ENCODE data around the gene GOLGA6L1. TPM values are rescaled to one million over a fixed set of nuclear protein-coding genes. Genes with fewer than 3 reads are reported as not detected.
"Not testable (repeated sequence)": the region's sequence is repeated elsewhere in the genome, so short reads cannot be mapped to it uniquely, and the experiment has no call there.

Gene GOLGA6L1
- total RNA-seq: not detected in 2 replicates

- intact Hi-C loops (cut with micrococcal nuclease): not testable (repeated sequence)
These were observed at the start of gene GOLGA6L1 for GRCh38 chr15:23136722-23137121. Gene GOLGA6L1, minus strand, starts transcription at chr15:23136822. Its CDS starts 91 bp downstream, at chr15:23136731.

- intact Hi-C loops (cut with micrococcal nuclease): not testable (repeated sequence)
These were observed 44.6 kb upstream of the GOLGA6L1 start for GRCh38 chr15:23181201-23181600.

- intact Hi-C loops (cut with micrococcal nuclease): not testable (repeated sequence)
These were observed 43.9 kb upstream of the GOLGA6L1 start for GRCh38 chr15:23180547-23180927.

- intact Hi-C loops (cut with micrococcal nuclease): not testable (repeated sequence)
These were observed 43.3 kb upstream of the GOLGA6L1 start for GRCh38 chr15:23179768-23180546.

- intact Hi-C loops (cut with micrococcal nuclease): not testable (repeated sequence)
These were observed 40.1 kb upstream of the GOLGA6L1 start for GRCh38 chr15:23176683-23177082.

- intact Hi-C loops (cut with micrococcal nuclease): not testable (repeated sequence)
These were observed 39.0 kb upstream of the GOLGA6L1 start for GRCh38 chr15:23175606-23176005.

- intact Hi-C loops (cut with micrococcal nuclease): not testable (repeated sequence)
These were observed 38.1 kb upstream of the GOLGA6L1 start for GRCh38 chr15:23174609-23175140.

- intact Hi-C loops (cut with micrococcal nuclease): not testable (repeated sequence)
These were observed 3.8 kb downstream of the GOLGA6L1 start for GRCh38 chr15:23132787-23133186.

GRCh38 chr15:23118208-23118607, 18.4 kb downstream of the GOLGA6L1 start:
- intact Hi-C loops (cut with micrococcal nuclease): no loop called here

GRCh38 chr15:23095796-23096195, 40.8 kb downstream of the GOLGA6L1 start:
- intact Hi-C loops (cut with micrococcal nuclease): no loop called here

- intact Hi-C loops (cut with micrococcal nuclease): no loop called here
These were observed 53.5 kb downstream of the GOLGA6L1 start for GRCh38 chr15:23083115-23083514.

- intact Hi-C loops (cut with micrococcal nuclease): not testable (repeated sequence)
These were observed 54.5 kb downstream of the GOLGA6L1 start for GRCh38 chr15:23081996-23082737.

GRCh38 chr15:23081271-23081670, 55.4 kb downstream of the GOLGA6L1 start:
- intact Hi-C loops (cut with micrococcal nuclease): no loop called here

- intact Hi-C loops (cut with micrococcal nuclease): no loop called here
These were observed 56.9 kb downstream of the GOLGA6L1 start for GRCh38 chr15:23079766-23080165.

Other genes starting within 250 kb of the GOLGA6L1 start
- gene CYFIP1, start 156.5 kb downstream of the GOLGA6L1 start, total RNA-seq: 14.3 and 14.5 TPM in 2 replicates
- 22.8 and 23.4 TPM in 2 replicates for gene TUBGCP5, start 97.3 kb downstream of the GOLGA6L1 start, total RNA-seq
- not detected in 2 replicates for gene GOLGA6L26, start 197.4 kb upstream of the GOLGA6L1 start, total RNA-seq
- gene GOLGA8S, start 217.9 kb upstream of the GOLGA6L1 start, total RNA-seq: 0.80 TPM in 2 replicates

Measured in T-helper 2 cell treated with Interferon-gamma antibody and Interleukin-4, amounts not matched to agents 100 ng/mL and 5 ng/mL, for 36 hours (primary cell).